Measurements from ENCODE around the gene ST3GAL3. TPM values are rescaled to one million over a fixed set of nuclear protein-coding genes. Genes with fewer than 3 reads are reported as not detected.
A peak's percentile ranks its signal among the peaks of the same experiment; 100 is the strongest.

The ST3GAL3 gene
- total and polyA plus RNA-seq, 7 donors, result 7.2 to 31.4 (median 21.3) TPM

DNA sequence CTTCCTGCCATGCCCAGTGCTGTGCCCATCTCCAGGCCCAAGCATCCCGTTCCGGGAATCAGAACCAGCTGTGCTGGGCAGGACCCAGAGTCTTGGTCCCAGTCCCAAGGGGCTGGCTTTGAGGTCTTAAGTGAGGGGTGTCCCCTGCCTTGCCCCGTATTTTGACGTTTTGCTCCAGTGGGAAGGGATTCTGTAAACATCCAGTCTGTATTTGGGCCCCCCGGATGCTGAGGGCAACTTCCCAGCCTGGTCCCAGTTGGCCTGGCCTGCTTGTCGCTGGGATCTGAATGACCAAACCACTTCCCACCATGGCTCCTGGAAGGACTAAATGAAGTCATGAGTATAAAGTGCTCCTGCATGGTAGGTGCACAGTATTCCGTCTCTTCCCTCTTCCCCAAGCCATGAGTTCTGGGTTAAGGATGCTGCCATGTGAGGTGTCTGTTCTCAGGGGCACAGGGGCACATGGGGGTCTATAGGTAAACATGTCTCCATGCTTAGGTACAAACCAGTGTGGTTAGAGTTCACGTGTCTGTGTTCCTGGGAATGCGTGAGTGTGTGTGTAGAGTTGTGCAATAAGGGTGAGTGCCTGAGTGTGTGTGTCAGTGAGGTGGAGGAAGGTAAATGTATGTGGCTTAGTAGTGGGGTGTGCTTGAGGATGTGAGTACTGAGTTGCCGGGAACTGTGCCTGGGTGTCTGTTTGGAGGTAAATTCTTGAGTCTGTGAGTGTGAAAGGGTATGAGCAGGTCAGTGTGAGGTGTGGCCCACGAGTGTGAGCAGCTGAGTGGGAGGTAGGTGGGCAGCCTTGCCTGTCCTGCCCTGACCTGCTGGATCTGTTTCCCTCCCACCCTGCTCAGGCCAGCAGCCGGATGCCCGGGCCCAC lies 273.2 kb downstream of the ST3GAL3 start:
- Histone ChIP-seq H3K4me3 (peak overlapping the region in 3 of 4 donors; percentile 78 to 92 (median 91)), H3K9me3 (no peaks in the 10 kb centered on the region), H3K27ac (peak overlapping the region in 3 of 4 donors; percentile 71 to 77 (median 76)), H3K27me3 (no peaks in the 10 kb centered on the region), H3K36me3 (peaks cover 0 to 29% (median 11%) of the 10 kb centered on the region in 4 donors), H3K4me1 (peaks cover 0 to 54% (median 46%) of the 10 kb centered on the region in 4 donors)
- 37 to 71% methylated on average over 13 of the region's 13 CpGs for whole genome bisulfite sequencing, 2 donors
- DNase-seq, result no peak
- intact Hi-C loops (cut with DNase I), result no loop called here
- TF ChIP-seq, protein P1, sequence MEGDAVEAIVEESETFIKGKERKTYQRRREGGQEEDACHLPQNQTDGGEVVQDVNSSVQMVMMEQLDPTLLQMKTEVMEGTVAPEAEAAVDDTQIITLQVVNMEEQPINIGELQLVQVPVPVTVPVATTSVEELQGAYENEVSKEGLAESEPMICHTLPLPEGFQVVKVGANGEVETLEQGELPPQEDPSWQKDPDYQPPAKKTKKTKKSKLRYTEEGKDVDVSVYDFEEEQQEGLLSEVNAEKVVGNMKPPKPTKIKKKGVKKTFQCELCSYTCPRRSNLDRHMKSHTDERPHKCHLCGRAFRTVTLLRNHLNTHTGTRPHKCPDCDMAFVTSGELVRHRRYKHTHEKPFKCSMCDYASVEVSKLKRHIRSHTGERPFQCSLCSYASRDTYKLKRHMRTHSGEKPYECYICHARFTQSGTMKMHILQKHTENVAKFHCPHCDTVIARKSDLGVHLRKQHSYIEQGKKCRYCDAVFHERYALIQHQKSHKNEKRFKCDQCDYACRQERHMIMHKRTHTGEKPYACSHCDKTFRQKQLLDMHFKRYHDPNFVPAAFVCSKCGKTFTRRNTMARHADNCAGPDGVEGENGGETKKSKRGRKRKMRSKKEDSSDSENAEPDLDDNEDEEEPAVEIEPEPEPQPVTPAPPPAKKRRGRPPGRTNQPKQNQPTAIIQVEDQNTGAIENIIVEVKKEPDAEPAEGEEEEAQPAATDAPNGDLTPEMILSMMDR (IDR thresholded peaks at IDR 0.05), result no peak
- TF ChIP-seq POLR2A (IDR thresholded peaks at IDR 0.05), result no peak
- no peak for TF ChIP-seq EP300 (IDR thresholded peaks at IDR 0.05)
- no peak for TF ChIP-seq POLR2AphosphoS5 (IDR thresholded peaks at IDR 0.05)

Small RNA genes lying within 50 kb of the gene (small RNA-seq; reads per million reads assigned to genes)
- gene AL451062.2 (0 reads per million in 3 donors), gene RF00026 (0 reads per million in 3 donors)

Other genes starting within 250 kb of the ST3GAL3 start
- gene PTPRF, start 176.7 kb upstream of the ST3GAL3 start, total RNA-seq, result 10 to 100 TPM; 38.2 to 78.7 (median 42.9) TPM
- 100 to 1,000 TPM in 1 of 3 donors, 10 to 100 TPM in 2; 18.6 to 125 (median 31.7) TPM for gene PTPRF, start 176.7 kb upstream of the ST3GAL3 start, polyA plus RNA-seq
- gene KDM4A, start 57.4 kb upstream of the ST3GAL3 start, total RNA-seq, result 10 to 100 TPM; 16.2 to 30.7 (median 17.5) TPM
- 10 to 100 TPM; 16.8 to 25.2 (median 25.0) TPM for gene KDM4A, start 57.4 kb upstream of the ST3GAL3 start, polyA plus RNA-seq
- 1 to 10 TPM in 1 of 4 donors, under 1 TPM in 1, not detected in 2; 0.99 to 1.8 TPM for gene ARTN, start 226.3 kb downstream of the ST3GAL3 start, total RNA-seq
- gene ARTN, start 226.3 kb downstream of the ST3GAL3 start, polyA plus RNA-seq, result 1 to 10 TPM; 2.4 to 8.1 (median 4.9) TPM
- gene IPO13, start 239.4 kb downstream of the ST3GAL3 start, total RNA-seq, result 10 to 100 TPM; 16.1 to 27.1 (median 22.3) TPM
- 10 to 100 TPM in 2 of 3 donors, 1 to 10 TPM in 1; 9.6 to 15.5 (median 10.4) TPM for gene IPO13, start 239.4 kb downstream of the ST3GAL3 start, polyA plus RNA-seq